C4-2B (cell line): ENCODE data around the gene TSSK2.

Experiments used
- ZFX ChIP-seq: fragments of 450-650 bp; IDR thresholded peaks from 2 replicates; pipeline ENCODE4 v1.6.1; 2017
- TF ChIP-seq, protein P1 (sequence below): fragments of 450-650 bp; conservative IDR thresholded peaks from 2 replicates; pipeline ENCODE4 v1.5.1; 2017; ENCODE audit warnings: mild to moderate bottlenecking

DNA sequence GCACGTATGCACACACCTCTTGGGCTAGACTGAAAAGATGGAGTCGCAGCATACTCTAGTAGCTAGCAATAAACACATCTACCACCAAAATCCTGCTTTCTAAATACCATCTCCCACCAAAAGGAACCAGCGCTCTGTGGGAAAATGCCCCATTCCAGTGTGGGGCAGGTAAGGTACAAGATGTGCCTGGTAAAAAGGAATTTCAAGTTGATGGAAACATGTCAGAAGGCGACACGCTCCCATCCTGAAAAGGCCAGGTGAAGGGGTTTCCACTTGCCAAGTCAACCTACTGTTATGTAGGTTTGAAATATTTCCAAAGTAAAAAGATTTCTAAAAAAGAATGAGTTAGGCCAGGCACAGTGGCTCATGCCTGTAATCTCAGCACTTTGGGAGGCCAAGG lies 17.7 kb upstream of the TSSK2 start:
- TF ChIP-seq, protein P1, sequence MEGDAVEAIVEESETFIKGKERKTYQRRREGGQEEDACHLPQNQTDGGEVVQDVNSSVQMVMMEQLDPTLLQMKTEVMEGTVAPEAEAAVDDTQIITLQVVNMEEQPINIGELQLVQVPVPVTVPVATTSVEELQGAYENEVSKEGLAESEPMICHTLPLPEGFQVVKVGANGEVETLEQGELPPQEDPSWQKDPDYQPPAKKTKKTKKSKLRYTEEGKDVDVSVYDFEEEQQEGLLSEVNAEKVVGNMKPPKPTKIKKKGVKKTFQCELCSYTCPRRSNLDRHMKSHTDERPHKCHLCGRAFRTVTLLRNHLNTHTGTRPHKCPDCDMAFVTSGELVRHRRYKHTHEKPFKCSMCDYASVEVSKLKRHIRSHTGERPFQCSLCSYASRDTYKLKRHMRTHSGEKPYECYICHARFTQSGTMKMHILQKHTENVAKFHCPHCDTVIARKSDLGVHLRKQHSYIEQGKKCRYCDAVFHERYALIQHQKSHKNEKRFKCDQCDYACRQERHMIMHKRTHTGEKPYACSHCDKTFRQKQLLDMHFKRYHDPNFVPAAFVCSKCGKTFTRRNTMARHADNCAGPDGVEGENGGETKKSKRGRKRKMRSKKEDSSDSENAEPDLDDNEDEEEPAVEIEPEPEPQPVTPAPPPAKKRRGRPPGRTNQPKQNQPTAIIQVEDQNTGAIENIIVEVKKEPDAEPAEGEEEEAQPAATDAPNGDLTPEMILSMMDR = no peak
- TF ChIP-seq ZFX = no peak
